Activated naive CD4-positive, alpha-beta T cell treated with anti-CD3 and anti-CD28 coated beads for 36 hours (primary cell): ENCODE measurements around the gene MATN1. TPM values are rescaled to one million over a fixed set of nuclear protein-coding genes. Genes with fewer than 3 reads are reported as not detected.
"Not testable (repeated sequence)": the region's sequence is repeated elsewhere in the genome, so short reads cannot be mapped to it uniquely, and the experiment has no call there.

ENCODE experiments used
- CTCF ChIA-PET: fragments of 350-600 bp; sonication (Branson Sonifier 250); formaldehyde crosslinking; loops from one replicate; lab custom pipeline; 2021; ENCODE audit warnings: antibody characterized with exemption; lab: Charles Lee
- DNase-seq: peaks from one replicate; pipeline ENCODE4 v3.0.0-alpha.2; 2020
- H3K27ac Mint-ChIP-seq: one replicate; pipeline ENCODE4 v1.8.0; 2021; ENCODE audit warnings: mild to moderate bottlenecking, mixed read lengths
- H3K27me3 Mint-ChIP-seq: one replicate; pipeline ENCODE4 v1.8.0; 2021; ENCODE audit warnings: low read depth, mixed read lengths
- H3K36me3 Mint-ChIP-seq: one replicate; pipeline ENCODE4 v1.8.0; 2021; ENCODE audit warnings: low read depth, mixed read lengths
- H3K4me1 Mint-ChIP-seq: one replicate; pipeline ENCODE4 v1.8.0; 2021; ENCODE audit warnings: low read depth, mixed read lengths
- H3K4me3 Mint-ChIP-seq: one replicate; pipeline ENCODE4 v1.8.0; 2021; ENCODE audit warnings: mild to moderate bottlenecking, moderate library complexity, mixed read lengths
- H3K9me3 Mint-ChIP-seq: one replicate; pipeline ENCODE4 v1.8.0; 2021; ENCODE audit warnings: mixed read lengths
- intact Hi-C: fragments of 100-400 bp; cut with micrococcal nuclease; formaldehyde crosslinking; loops from one replicate; pipeline ENCODE4 v1.15.1; 2023
- total RNA-seq, 2 experiments: library from RNA; stranded (reverse); gene quantifications; one replicate each; pipeline ENCODE4 v1.2.3, GENCODE V29; 2021

The MATN1 gene
- total RNA-seq, 2 experiments from 2014 or later = 0.36 to 0.37 TPM

DNA sequence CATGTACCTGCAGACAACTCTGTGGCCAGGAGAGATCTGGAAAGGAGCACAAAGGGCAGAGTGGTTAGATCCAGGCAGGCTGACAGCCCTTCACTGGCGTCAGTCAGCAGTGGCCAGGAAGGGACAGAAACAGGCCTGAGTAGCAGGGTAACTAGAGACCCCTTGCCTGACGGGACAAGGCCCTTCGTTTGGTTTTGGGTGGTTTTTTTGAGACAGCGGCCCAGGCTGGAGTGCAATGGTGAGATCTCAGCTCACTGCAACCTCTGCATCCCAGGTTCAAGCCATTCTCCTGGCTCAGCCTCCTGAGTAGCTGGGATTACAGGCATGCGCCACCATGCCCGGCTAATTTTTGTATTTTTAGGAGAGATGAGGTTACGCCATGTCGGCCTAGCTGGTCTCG is 34.9 kb downstream of the MATN1 start:
- H3K4me3 Mint-ChIP-seq, CTCF ChIA-PET, H3K36me3 Mint-ChIP-seq, intact Hi-C loops, H3K9me3 Mint-ChIP-seq, DNase-seq, H3K27ac Mint-ChIP-seq: not testable (repeated sequence)
- H3K27me3 Mint-ChIP-seq = peaks cover 23% of the 10 kb centered on the region
- peaks cover 16% of the 10 kb centered on the region for H3K4me1 Mint-ChIP-seq

- no peaks in the 10 kb centered on the region for H3K36me3 Mint-ChIP-seq
- no peak overlapping the region for H3K27ac Mint-ChIP-seq
- no peaks in the 10 kb centered on the region for H3K9me3 Mint-ChIP-seq
- CTCF ChIA-PET = no interaction called here
- DNase-seq = no peak
- H3K4me3 Mint-ChIP-seq = no peak overlapping the region
- intact Hi-C loops = no loop called here
- H3K4me1 Mint-ChIP-seq = peaks cover 16% of the 10 kb centered on the region
- peaks cover 28% of the 10 kb centered on the region for H3K27me3 Mint-ChIP-seq
Observed at GRCh38 chr1:30687886-30688285, 35.5 kb downstream of the MATN1 start.

- peaks cover 9% of the 10 kb centered on the region for H3K4me1 Mint-ChIP-seq
- CTCF ChIA-PET = interaction anchor here (0.6 kb wide), 1 partner anchor 31 kb away, joined by 6 read pairs; no protein-coding TSS in a partner anchor
- H3K27me3 Mint-ChIP-seq = peaks cover 31% of the 10 kb centered on the region
- no peaks in the 10 kb centered on the region for H3K36me3 Mint-ChIP-seq
- H3K9me3 Mint-ChIP-seq = no peaks in the 10 kb centered on the region
- H3K4me3 Mint-ChIP-seq = no peak overlapping the region
- no peak for DNase-seq
- no peak overlapping the region for H3K27ac Mint-ChIP-seq
- intact Hi-C loops = no loop called here
Observed at GRCh38 chr1:30686236-30686935, 37.0 kb downstream of the MATN1 start.

DNA sequence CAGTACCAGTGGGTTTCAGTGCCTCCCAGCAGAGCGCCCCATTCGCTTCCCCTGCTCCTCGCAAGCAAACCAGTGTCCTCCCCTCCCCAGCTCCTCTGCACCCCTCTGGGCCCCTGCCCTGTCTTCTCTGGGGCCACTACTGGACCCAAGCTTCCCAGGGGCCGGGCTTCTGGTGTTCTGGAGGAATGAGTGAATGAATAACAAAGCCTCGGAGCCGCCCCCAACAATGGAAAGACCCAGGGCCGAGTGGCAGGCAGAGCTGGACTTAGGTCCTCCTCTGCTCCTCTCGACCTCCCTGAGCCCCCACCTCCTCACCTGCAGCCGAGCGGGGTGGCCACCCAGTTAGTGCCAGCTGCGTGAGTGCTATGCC is 37.6 kb downstream of the MATN1 start:
- peaks cover 32% of the 10 kb centered on the region for H3K27me3 Mint-ChIP-seq
- intact Hi-C loops = no loop called here
- no peak overlapping the region for H3K4me3 Mint-ChIP-seq
- CTCF ChIA-PET = interaction anchor here (0.6 kb wide), 1 partner anchor 32 kb away, joined by 6 read pairs; no protein-coding TSS in a partner anchor
- no peak overlapping the region for H3K27ac Mint-ChIP-seq
- H3K9me3 Mint-ChIP-seq = no peaks in the 10 kb centered on the region
- peaks cover 9% of the 10 kb centered on the region for H3K4me1 Mint-ChIP-seq
- DNase-seq = no peak
- H3K36me3 Mint-ChIP-seq = no peaks in the 10 kb centered on the region

DNA sequence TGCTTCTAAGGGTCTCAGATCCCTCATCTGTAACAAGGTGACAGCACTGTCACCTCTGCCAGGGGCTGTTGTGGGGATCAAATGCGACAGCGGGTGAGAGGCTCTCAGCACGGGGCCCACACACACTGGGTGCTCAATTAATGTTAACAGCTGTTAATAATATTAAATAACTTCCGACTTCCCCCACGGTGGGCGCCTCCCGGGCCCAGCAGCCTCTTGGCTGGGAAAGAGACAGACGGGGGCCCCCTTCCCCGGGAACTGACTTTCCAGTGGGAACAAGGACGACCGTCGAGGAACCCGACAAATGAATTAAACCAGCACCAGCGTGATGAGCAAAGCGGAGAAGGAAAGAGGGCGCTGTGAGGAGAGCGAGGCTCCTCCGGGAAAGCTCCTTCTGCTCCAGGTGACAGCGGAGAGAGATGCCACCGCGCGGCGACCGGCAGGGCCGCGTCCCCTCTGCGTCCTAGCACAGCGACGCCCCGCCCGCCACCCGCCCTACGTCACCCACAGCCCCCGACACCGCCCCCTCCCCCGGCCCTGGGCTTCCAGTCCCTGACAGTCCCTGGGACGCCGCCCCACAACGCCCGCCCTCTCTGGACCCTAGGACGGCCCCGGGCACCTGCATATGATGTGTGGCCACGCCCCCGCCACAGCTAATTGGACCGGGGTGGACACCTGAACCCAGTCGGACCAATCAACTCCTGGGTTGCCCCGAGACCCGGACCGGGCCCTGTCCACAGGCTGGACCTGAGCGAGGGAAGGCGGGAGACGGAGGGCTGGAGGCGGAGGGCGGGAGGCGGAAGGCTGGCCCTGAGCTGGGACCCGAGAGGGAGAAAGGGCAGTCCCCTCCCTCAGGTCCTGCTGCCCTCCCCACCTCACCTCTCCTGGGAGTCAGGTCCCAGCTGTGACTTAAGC is 38.2 kb downstream of the MATN1 start:
- peak overlapping the region; percentile 36 for H3K4me3 Mint-ChIP-seq
- DNase-seq = peak; percentile 18
- H3K9me3 Mint-ChIP-seq = no peaks in the 10 kb centered on the region
- intact Hi-C loops = no loop called here
- H3K27ac Mint-ChIP-seq = no peak overlapping the region
- peaks cover 9% of the 10 kb centered on the region for H3K4me1 Mint-ChIP-seq
- no peaks in the 10 kb centered on the region for H3K36me3 Mint-ChIP-seq
- CTCF ChIA-PET = interaction anchor here (1.2 kb wide), 1 partner anchor 95 kb away, joined by 3 read pairs; no protein-coding TSS in a partner anchor
- H3K27me3 Mint-ChIP-seq = peaks cover 35% of the 10 kb centered on the region

- H3K27ac Mint-ChIP-seq = no peak overlapping the region
- intact Hi-C loops = no loop called here
- no peak for DNase-seq
- no peaks in the 10 kb centered on the region for H3K9me3 Mint-ChIP-seq
- peaks cover 35% of the 10 kb centered on the region for H3K27me3 Mint-ChIP-seq
- peaks cover 9% of the 10 kb centered on the region for H3K4me1 Mint-ChIP-seq
- no peaks in the 10 kb centered on the region for H3K36me3 Mint-ChIP-seq
- H3K4me3 Mint-ChIP-seq = no peak overlapping the region
- CTCF ChIA-PET = interaction anchor here (1.2 kb wide), 1 partner anchor 96 kb away, joined by 3 read pairs; no protein-coding TSS in a partner anchor
Observed at GRCh38 chr1:30684259-30684658, 39.1 kb downstream of the MATN1 start.

- peaks cover 38% of the 10 kb centered on the region for H3K27me3 Mint-ChIP-seq
- no peak overlapping the region for H3K4me3 Mint-ChIP-seq
- peaks cover 9% of the 10 kb centered on the region for H3K4me1 Mint-ChIP-seq
- intact Hi-C loops = no loop called here
- CTCF ChIA-PET = no interaction called here
- no peak for DNase-seq
- H3K9me3 Mint-ChIP-seq = no peaks in the 10 kb centered on the region
- H3K27ac Mint-ChIP-seq = no peak overlapping the region
- H3K36me3 Mint-ChIP-seq = no peaks in the 10 kb centered on the region
Observed at GRCh38 chr1:30683699-30684098, 39.7 kb downstream of the MATN1 start.

DNA sequence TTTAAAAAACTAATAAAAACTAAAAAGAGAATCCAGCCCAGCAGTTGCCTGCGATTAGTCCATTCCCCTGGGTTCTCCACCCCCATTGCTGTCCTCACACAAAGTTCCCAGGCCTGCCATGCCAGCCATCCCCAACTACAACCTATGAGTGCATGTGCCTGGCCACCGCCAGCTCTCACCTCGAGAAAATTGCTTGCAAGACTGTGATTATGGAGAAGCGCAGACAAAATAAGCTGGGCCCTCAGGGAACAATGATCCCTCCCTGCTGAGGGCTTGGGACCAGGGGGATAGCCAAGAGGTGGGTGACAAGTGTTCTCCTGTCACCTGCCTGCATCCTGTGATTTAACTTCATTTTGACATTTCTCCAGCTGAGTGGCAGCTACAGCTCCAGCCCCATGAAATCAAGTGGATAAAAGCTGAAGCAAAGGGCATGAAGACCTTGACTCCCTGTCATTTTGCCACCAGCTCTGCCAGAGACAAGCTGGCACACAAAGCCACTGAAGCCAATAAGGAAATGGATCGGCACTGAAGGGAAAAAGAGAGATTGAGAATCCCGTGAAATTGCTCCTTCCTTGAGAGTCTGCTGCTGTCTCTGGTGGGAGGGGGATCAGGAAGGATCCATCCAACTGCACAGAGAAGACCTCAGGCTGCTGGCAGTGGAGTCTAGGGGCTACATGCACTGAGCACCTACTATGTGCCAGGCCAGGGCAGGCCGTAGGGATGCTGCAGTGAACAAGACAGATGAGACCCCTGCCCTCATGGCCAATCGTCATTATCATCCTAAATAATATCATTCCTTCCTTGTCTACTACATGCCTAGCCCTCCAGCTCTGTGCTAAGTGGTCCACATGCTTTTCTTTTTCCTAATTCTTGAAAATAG is 40.7 kb downstream of the MATN1 start:
- H3K4me1 Mint-ChIP-seq = peaks cover 9% of the 10 kb centered on the region
- no peak overlapping the region for H3K4me3 Mint-ChIP-seq
- no peak for DNase-seq
- no peak overlapping the region for H3K27ac Mint-ChIP-seq
- intact Hi-C loops = no loop called here
- no peaks in the 10 kb centered on the region for H3K36me3 Mint-ChIP-seq
- CTCF ChIA-PET = interaction anchor here (0.9 kb wide), 1 partner anchor 25 kb away, joined by 3 read pairs; no protein-coding TSS in a partner anchor
- H3K9me3 Mint-ChIP-seq = no peaks in the 10 kb centered on the region
- peaks cover 45% of the 10 kb centered on the region for H3K27me3 Mint-ChIP-seq

DNA sequence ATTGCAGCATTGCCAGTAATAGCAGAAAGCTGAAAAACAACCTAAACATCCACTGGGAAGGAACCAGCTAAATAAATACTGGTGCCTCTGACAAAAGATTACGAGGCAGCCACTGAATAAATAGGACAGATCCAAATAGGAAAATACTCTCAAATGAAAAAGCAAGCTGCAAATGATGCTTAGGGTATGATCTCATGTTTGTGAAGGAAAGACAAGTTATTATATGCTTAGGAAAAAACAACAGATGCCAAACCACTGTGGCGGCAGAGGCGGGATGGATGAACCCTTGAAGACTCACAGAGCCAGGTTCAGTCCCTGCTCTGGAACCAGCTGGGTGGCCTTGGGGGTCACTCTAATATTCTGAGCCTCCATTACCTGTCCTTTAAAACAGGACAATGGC is 41.6 kb downstream of the MATN1 start:
- H3K27me3 Mint-ChIP-seq = peaks cover 44% of the 10 kb centered on the region
- intact Hi-C loops = no loop called here
- H3K4me3 Mint-ChIP-seq = no peak overlapping the region
- H3K4me1 Mint-ChIP-seq = peaks cover 9% of the 10 kb centered on the region
- DNase-seq = no peak
- CTCF ChIA-PET = interaction anchor here (0.6 to 0.9 kb wide), 2 partner anchors 26 to 1446 kb away, joined by 3 read pairs; no protein-coding TSS in a partner anchor
- no peaks in the 10 kb centered on the region for H3K36me3 Mint-ChIP-seq
- no peak overlapping the region for H3K27ac Mint-ChIP-seq
- H3K9me3 Mint-ChIP-seq = no peaks in the 10 kb centered on the region

GRCh38 chr1:30680879-30681278 is 42.5 kb downstream of the MATN1 start:
- Mint-ChIP-seq H3K27me3 (peaks cover 44% of the 10 kb centered on the region), H3K36me3 (no peaks in the 10 kb centered on the region), H3K4me3 (no peak overlapping the region), H3K27ac (no peak overlapping the region), H3K4me1 (peaks cover 9% of the 10 kb centered on the region), H3K9me3 (no peaks in the 10 kb centered on the region)
- intact Hi-C loops = no loop called here
- DNase-seq = no peak
- CTCF ChIA-PET = no interaction called here

DNA sequence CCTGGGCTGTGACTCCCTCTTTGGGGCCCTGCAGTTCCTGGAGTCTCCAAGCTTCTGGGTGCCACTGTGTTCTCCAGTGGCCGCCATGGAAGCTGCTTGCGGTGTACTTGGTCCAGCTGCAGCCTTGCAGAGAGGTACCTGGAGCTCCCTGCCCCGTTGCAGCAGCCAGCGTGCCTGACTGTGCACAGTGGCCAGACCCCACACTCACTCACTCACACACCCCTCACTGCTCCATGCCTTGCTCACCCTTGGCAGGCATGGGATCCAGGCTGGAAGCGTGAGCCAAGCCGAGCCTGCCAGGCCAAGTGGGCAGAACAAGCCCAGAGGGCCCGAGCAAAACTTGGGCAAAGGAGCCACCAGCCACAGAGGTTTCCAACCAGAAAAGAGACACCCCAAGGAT is 43.0 kb downstream of the MATN1 start:
- Mint-ChIP-seq H3K27me3 (peaks cover 44% of the 10 kb centered on the region), H3K9me3 (no peaks in the 10 kb centered on the region), H3K27ac (no peak overlapping the region), H3K4me3 (no peak overlapping the region), H3K36me3 (no peaks in the 10 kb centered on the region), H3K4me1 (peaks cover 9% of the 10 kb centered on the region)
- intact Hi-C loops = no loop called here
- CTCF ChIA-PET = interaction anchor here (0.7 kb wide), 1 partner anchor 72 kb away, joined by 3 read pairs; no protein-coding TSS in a partner anchor
- DNase-seq = no peak

GRCh38 chr1:30679976-30680305 is 43.4 kb downstream of the MATN1 start:
- CTCF ChIA-PET = interaction anchor here (0.7 kb wide), 1 partner anchor 71 kb away, joined by 3 read pairs; no protein-coding TSS in a partner anchor
- H3K4me1 Mint-ChIP-seq = peaks cover 8% of the 10 kb centered on the region
- no peaks in the 10 kb centered on the region for H3K36me3 Mint-ChIP-seq
- H3K4me3 Mint-ChIP-seq = no peak overlapping the region
- no peaks in the 10 kb centered on the region for H3K9me3 Mint-ChIP-seq
- peaks cover 42% of the 10 kb centered on the region for H3K27me3 Mint-ChIP-seq
- intact Hi-C loops = no loop called here
- H3K27ac Mint-ChIP-seq = no peak overlapping the region
- DNase-seq = no peak
